NCI-H1417 (cell line): Measurements from ENCODE around the gene RTEL1.
"Not testable (repeated sequence)": the region's sequence is repeated elsewhere in the genome, so short reads cannot be mapped to it uniquely, and the experiment has no call there.

Experiments used
- DNase-seq, 3 experiments: peaks; one replicate each; lab custom pipeline; 2025; lab: John Stamatoyannopoulos, UW

Gene RTEL1

DNA sequence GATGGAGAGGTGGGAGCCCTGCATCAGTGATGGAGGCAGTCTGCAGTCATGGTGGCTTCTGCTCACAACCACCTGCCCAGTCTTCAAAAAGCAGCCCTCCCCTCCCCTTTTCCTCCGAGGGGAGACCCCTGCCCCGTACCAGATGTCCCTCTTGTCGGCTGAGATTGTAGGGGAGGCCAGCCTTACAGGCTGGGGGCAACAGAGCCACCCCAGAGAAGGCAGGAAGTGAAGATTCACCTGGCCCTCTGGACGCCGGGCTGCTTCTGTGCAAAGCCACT is 42.9 kb downstream of the RTEL1 start:
- DNase-seq = no peak

DNA sequence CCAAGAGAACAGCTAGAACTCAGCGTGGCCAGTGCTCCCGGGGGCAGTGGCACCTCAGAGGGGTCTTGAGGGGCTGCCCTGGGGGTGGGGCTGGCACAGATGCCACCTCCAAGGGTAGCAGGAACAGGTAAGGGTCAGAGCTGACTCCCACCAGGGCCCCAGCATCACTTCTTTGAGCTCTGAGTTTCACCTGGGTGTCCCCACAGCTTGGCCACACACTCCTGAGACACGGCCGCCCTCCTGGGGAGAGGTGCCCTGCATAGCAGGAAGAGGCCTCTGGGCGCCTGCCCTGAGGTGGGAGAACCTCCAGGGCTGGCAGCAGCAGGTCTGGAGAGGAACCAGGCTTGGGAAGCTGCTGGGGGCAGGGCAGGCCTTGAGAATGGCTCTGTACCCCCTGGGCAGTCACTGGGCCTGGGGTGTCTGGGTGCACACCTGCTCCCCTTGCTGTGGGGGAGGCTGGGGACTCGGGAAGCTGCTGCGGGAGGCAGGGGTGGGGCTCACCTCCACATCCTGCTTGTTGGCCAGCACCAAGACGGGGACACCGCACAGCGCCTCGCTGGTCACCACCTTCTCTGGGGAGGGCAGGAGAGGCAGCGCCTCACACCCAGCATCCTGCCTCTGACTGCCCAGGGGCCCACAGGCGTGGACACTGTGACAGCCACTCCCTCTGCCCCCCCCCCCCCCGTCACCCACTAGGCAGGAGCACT is 43.4 kb downstream of the RTEL1 start:
- no peak for DNase-seq

DNA sequence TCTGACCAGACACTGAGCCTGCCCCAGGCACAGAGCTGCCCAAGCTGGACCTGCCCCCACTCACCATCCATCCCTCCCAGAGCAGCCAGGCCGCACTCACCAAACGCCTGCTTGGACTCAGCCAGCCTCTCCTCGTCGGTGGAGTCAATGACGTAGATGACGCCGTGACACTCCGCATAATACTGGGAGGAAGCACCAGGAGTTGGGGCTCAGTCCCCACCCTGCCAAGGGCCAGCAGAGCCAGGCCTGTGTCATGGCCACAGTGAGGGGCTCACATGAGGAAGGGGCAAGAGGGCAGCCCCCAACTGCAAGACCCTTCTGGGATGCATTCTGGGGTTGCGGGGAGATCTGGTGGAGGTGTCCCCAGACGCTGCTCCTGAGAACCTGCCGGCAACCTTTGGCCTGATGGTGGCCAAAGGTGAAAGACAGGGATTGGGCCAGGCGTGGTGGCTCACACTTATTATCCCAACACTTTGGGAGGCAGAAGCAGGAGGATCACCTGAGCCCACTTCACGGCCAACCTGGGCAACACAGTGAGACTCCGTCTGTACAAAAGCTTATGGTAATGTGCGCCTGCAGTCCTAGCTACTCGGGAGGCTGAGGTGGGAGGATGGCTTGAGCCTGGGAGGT is 44.0 kb downstream of the RTEL1 start:
- DNase-seq = no peak

DNA sequence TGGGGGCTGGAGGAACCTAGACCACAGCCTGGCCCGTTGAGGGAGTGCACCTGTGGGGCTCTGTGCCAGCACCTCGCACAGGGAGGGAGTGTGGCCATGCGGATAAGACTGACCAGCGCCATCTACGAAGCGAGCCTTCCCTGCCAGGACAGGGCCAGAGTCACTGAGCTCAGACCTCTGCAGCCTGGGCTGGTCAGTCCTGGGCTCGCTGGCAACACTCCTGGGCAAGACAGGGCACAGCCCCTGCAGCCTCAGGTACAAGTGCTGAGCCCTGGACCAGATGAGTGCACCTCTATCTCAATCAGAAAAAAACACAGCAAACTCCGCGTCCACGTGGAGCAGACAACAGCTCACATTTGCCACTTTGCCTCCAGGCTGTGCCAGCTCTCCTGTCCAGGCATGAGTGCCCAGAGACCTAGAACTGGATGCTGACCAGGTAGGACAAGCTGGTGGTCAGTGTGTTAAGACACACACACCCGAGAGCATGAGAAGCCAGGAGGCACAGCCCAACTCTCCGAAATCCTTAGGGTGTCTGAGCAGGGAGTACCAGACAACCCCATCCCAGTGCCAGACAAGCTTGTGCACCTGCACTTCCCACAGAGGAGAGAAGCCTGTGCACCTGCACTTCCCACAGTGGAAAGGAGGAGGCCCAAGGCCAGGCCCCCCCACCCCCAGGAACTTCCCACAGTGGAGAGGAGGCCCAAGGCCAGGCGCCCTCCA is 44.8 kb downstream of the RTEL1 start:
- DNase-seq = no peak

DNA sequence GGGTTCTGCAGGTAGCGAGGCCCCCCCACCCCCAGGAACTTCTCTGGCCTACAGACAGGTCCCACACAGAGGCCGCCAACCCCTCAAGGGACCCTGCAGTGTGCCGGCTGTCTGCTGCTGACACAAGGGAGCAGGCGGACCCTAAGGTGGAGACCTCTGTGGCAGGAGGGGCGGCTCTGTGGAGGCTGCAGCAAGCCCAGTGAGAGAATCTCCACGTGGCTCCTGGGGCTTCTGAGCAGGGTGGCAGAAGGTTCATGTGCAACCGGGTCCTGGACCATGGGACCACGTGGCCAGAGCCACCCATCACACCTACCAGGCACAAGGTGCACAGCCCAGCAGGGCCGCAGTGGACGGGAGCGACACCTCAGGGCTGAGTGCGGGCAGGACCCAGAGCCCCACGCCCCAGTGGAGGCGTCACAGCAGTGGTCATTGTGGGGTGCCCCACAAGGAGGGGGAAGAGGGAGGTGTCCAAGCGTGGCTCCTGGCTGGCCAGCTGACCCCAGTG is 45.4 kb downstream of the RTEL1 start:
- no peak for DNase-seq

DNA sequence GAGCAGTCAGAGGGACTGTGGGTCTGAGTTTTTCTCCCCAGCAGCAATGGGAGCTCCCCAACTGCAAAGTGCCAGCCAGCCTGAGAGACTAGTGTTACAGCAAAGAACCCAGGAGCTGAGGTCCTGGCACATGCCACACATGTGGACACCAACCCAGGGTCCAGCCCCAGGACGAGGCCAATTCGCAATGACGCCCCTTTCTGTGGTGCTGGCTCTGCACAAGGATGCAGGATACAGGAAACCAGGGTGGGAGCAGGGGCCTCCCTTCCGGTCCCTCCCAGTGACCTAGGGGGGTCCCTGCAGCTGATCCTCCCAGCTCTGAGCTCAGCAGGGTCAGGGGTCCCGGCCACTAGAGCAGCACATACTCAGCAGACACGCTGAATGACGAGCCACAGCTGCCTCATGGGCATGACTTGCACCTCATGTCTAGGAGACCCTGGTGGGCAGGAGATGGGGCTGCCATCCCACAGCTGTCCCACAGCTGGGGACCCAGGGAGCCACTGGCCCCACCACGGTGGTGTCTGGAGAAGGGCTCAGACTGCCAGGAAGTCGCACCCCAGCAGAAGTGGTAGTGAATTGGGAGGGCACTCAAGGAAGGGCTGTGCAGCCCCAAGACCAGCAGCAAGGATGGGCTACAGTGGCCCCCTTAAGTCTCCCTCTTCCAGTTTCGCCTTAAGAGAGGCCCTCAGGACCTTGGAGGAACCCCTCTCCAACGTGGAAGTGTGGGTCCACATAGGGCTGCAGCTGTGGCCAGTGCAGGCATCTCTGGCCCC is 46.0 kb downstream of the RTEL1 start:
- DNase-seq = no peak

DNA sequence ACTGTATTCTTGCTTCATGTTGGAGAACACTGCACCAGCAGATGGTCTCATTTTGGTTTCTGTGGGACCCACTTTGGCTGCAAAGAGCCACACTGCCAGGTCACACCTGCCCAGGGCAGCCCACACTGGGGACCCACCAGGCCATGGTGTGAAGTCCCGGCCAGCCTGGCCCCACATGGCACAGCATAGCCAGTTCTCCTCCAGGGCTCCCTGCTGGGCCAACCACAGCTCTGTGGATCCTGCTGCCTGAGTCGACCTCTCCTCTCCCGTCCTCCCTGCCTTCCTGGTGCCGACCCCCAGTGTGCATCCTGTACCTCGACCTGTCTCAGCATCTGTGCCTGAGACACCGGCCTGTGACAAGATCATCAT is 46.6 kb downstream of the RTEL1 start:
- DNase-seq = no peak

DNA sequence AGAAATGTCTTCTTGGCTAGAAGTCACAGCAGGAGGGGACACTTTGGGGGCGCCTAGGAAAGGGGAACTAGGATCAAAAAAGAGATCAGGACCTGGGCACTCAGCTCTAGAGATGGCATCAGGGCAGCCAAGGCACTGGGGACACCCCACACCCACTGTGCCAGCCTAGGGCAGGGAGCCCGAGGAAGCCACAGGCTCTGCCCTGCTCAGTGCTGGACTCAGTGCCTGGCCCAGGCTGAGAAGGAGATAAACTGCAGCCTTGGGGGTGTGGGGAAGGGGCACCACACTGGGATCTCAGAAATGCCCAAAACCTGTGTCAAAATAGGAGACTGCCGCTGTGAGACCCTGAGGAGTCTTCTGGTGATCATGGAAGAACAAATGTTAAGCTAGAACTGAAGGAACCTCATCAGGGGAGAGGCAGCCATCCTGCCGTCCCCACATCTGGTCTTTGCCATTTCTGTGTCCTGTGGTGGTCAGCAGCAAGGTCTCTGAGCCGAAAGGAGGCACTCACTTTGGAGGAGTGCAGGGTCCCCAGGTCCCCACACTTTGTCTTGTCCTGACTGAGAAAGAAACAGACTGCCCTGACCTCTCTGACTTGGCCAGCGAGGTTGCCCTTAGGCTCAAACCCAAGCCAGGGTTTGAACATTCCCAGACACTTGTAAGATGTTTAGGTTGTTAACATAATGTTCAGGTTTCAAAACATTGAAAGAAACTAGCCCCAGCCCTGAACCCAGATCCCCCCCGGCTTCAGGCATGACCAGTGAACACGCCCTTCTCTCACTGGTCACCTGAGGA is 47.3 kb downstream of the RTEL1 start:
- DNase-seq = no peak

DNA sequence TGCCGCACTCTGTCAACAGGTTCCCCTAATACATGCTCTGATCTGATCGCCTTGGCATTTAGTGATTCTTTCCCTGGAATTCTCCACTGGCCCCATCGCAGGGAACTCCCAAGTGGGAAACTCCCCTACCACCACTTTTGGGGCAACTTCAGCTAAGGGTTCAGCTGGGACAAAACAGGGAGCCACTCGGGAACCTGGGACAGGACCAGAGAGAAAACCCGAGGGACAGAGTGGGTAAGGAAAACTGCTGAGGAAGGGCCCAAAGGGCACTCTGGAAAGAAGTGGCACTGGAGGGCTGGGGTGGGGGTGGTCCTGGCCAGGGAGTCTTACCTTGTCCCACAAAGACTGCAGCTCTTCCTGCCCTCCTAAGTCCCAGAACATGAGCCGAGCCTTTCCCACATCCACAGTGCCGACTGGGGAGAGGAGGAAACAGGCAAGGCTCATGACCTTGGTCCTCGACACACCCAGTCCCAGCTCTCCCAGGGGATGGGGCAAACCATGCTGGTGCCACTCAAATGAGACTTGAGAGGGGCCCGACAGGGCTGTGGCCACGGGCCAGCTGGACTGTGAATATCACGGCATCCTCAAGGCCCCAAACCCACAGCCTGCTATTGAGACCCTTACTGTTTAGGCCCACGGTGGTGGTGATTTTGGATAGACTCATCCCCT is 48.0 kb downstream of the RTEL1 start:
- DNase-seq = no peak

DNA sequence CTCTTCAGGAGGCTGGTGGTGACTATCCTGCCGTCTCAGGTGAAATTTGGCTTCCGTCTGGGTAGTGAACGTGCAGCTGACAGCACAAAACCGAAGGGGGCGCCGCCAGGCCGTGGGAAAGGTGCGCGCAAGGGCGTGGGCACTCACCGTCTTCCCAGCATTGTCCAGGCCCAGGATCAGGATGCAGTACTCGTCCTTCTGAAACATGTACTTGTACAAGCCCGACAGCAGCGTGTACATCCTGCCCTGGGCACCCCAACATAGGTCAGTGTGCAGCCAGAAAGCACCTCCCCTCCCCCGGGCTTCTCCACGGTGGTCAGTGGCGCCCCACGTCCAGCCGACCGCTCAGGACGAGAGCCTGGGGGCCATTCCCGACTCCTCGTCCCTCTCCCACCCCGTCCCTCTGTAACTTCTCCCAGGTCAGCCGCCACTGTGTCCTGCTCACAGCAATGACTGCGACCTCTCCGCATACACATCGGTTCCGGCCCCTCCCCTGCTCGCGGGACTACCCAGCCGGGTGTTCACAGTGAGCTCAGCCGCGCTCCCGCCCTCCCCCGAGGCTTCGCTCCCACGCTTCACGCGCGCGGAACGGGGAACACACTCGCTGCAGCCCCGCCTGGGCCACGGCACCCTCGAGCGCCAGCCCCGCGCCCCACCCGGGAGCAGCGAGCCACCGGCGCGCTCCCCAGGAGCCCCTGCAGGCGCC is 48.9 kb downstream of the RTEL1 start:
- DNase-seq = peak in 1 of 3 experiments; percentile 65

DNA sequence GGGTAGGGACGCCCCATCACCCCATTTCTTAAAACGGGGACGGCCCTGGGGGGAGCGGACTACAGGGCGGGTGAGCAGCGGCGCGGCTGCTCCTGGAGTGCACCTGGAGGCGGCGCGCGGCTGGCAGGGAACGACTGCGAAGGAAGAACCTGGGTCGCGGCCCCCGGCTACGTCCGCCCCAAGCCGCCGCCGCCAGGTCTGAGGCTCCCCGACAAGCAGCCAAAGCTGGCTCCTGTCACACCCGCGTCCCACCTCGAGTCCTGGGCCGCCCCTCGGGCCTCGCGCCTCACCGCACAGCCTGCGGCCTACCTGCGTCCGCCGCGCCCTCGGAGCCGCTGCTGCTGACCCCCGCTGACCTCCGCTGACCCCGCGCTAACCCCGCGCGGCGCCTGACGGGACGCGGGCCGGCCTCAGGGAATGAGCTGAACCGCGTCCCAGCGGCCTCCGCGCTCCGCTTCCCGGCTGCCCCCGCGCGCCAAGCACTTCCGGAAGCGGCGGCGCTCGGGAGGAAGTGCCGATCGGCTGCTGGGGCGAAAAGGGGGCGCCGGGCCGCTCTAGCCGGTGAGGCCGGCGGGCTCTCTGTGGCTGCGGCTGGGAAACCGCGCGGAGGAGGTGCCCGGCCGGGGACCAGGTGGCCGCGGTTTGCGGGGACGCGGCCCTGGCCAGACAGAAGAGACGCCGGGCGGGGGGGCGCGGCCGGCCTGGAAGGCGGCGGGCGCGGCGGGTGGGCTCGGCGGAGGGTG is 49.6 kb downstream of the RTEL1 start, which contains the start of the genes ARFRP1 and ZGPAT:
Gene ARFRP1 (minus strand): TSS at position 419 of the 743 bp plus-strand sequence. CDS start 885 bp downstream, outside the sequence.
Gene ZGPAT (plus strand): TSS at position 482 of the 743 bp plus-strand sequence. CDS start 542 bp downstream, outside the sequence.
- DNase-seq = peak; percentile 88 to 93 (median 91)

DNA sequence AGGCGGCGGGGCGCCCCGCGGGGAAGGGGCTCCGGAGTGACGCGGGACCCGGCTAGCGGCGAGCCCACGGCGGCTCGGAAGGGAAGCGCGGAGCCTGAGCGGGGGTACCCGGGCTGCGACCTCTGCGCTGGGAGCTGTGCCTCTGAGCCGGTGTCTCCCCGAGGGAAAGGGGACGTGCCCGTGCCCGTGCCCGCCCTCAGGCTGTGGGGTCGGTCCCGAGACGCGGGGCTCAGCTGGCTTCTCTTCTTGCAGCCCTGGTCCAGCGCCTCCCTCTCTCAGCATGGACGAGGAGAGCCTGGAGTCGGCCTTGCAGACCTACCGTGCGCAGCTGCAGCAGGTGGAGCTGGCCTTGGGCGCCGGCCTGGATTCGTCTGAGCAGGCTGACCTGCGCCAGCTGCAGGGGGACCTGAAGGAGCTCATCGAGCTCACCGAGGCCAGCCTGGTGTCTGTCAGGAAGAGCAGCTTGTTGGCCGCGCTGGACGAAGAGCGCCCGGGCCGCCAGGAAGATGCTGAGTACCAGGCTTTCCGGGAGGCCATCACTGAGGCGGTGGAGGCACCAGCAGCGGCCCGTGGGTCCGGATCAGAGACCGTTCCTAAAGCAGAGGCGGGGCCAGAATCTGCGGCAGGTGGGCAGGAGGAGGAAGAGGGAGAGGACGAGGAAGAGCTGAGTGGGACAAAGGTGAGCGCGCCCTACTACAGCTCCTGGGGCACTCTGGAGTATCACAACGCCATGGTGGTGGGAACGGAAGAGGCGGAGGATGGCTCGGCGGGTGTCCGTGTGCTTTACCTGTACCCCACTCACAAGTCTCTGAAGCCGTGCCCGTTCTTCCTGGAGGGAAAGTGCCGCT is 50.4 kb downstream of the RTEL1 start:
- no peak for DNase-seq

DNA sequence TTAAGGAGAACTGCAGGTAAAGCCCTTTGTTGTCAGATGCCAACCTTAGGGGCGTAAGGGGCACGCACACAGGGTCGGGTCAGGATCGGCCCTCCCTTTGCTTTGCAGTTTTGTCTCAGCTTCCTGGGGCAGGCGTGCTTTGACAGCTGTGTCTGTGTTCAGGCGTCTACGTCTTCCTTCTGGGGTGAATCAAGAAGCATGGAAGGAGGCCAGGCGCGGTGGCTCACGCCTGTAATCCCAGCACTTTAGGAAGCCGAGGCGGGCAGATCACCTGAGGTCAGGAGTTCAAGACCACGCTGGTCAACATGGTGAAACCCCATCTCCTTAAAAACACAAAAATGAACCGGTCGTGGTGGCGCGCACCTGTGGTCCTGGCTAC is 51.0 kb downstream of the RTEL1 start:
- no peak for DNase-seq

DNA sequence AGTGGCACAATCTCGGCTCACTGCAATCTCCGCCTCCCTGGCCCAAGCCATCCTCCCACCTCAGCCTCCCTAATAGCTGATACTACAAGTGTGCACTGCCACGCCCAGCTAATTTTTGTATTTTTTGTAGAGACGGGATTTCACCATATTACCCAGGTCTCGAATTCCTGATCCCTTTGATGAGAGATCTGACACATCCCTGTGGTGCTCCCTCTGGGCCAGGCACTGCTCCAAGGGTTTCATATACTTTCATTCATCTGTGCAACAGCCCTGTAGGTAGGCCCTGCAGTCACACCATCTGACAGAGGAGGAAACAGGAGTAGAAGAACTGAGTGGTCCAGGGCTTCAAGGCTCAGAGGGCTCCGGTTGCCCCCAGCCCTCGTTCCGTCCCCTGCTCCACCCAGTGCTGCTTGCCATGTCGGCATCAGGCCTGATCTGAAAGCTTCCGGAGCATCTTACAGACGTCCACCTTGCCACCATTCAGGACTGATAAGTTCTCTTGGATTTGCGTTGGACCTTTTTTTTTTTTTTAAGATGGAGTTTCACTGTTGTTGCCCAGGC is 53.1 kb downstream of the RTEL1 start:
- no peak for DNase-seq

DNA sequence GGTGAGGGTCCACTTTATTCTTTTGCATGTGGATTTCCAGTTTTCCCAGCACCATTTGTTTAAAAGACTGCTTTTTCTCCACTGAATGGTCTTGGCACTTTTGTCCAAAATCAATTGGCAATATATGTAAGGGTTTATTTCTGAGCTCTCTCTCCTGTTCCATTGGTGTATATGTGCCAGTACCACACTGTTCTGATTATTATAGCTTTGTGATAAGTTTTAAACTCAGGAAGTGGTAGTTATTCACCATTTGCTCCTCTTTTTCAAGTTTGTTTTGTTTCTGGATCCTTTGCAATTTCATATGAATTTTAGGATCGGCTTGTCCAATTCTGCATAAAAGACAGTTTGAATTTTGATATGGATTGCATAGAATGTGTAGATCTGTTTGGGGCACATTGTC is 54.1 kb downstream of the RTEL1 start:
- DNase-seq = no peak

DNA sequence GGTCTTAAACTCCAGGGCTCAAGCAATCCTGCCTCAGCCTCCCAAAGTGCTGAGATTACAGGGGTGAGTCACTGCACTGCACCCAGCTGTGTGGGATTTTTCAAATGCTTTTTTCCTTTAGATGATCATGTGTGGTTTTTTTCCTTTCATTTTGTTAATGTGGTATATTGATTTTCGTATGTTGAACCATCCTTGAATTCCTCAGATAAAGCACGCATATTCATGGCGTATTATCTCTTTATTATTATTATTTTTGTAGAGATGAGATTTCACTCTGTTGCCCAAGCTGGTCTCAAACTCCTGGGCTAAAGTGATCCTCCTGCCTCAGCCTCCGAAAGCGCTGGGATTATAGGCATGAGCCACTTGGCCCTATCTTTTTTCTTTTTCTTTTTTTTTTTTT is 56.7 kb downstream of the RTEL1 start:
- no peak for DNase-seq

DNA sequence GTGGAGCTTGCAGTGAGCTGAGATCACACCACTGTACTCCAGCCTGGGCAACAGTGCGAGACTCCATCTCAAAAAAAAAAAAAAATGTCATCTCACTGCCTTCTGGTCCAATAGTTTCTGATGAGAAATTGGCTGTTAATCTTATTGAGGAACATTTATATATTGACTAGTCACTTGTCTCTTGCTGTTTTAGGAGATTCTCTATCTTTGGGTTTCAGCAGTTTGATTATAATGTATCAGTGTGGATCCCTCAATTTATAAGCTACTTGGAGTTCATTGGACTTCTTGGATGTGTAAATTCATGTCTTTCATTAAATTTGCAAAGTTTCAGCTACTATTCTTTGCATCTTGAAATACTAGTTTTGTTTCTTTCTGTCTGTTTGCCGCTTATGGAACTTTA is 60.9 kb downstream of the RTEL1 start:
- DNase-seq = no peak

DNA sequence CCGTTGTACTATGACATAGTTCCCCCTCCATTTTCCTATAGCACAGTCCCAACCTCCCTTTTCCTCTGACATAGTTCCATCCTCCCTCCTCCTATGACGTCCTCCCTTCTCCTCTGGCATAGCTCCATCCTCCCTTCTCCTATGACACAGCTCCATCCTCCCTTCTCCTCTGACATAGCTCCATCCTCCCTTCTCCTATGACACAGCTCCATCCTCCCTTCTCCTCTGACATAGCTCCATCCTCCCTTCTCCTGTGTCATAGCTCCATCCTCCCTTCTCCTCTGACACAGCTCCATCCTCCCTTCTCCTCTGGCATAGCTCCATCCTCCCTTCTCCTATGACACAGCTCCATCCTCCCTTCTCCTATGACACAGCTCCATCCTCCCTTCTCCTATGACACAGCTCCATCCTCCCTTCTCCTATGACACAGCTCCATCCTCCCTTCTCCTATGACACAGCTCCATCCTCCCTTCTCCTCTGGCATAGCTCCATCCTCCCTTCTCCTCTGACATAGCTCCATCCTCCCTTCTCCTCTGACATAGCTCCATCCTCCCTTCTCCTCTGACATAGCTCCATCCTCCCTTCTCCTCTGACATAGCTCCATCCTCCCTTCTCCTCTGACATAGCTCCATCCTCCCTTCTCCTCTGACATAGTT is 65.0 kb downstream of the RTEL1 start:
- DNase-seq = not testable (repeated sequence)
